GM10266 (cell line): Measurements from ENCODE around the gene NUDT15.
A peak's percentile ranks its signal among the peaks of the same experiment; 100 is the strongest.

Experiments used
- DNase-seq: peaks from one replicate; pipeline ENCODE4 v3.0.0; 2012; ENCODE audit errors: extremely low spot score
- TF ChIP-seq, protein P1 (sequence below): IDR thresholded peaks from 2 replicates; pipeline ENCODE4 v1.5.1; 2012; ENCODE audit warnings: mild to moderate bottlenecking, low read depth; ENCODE audit not compliant: control insufficient read depth, insufficient read depth; ENCODE audit errors: missing control alignments

NUDT15 gene

DNA sequence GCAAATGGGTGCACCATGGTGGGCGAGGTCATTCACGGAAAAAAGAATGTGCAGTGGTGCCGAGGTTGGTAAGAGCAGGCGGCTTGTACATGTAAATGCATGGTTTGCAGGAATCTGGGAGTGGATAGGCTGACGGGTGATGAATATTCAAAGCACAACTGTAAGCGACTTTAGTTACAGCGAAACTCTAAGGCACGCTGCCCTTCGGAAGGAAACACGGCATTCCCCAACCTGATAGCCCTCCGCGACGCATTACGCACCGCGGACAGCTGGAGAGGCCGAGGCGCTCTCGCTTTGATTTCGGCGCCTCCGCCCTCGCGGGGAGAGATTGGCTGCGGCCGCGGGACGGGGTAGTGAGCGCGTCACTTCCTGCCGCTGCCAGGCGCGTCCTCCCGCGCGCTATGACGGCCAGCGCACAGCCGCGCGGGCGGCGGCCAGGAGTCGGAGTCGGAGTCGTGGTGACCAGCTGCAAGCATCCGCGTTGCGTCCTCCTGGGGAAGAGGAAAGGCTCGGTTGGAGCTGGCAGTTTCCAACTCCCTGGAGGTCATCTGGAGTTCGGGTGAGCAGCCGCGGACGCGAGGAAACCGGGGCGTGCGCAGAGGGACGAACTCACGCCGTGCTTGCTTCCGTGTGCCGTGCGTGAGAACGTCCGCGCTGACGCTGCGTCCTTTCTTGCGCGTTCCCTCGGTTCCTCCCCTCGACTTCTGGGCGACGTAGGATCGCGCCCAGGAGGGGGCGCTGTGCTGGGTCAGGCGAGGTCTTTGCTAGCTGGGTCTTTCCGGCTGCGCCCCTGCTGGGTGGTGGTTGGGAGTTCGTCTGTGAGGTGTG, at the start of gene NUDT15:
Gene NUDT15, plus strand, starts transcription at position 381 of the 828 bp plus-strand sequence. Its CDS starts 21 bp downstream, at position 402.
- peak; percentile 89 for DNase-seq
- TF ChIP-seq, protein P1, sequence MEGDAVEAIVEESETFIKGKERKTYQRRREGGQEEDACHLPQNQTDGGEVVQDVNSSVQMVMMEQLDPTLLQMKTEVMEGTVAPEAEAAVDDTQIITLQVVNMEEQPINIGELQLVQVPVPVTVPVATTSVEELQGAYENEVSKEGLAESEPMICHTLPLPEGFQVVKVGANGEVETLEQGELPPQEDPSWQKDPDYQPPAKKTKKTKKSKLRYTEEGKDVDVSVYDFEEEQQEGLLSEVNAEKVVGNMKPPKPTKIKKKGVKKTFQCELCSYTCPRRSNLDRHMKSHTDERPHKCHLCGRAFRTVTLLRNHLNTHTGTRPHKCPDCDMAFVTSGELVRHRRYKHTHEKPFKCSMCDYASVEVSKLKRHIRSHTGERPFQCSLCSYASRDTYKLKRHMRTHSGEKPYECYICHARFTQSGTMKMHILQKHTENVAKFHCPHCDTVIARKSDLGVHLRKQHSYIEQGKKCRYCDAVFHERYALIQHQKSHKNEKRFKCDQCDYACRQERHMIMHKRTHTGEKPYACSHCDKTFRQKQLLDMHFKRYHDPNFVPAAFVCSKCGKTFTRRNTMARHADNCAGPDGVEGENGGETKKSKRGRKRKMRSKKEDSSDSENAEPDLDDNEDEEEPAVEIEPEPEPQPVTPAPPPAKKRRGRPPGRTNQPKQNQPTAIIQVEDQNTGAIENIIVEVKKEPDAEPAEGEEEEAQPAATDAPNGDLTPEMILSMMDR, result peak; percentile 99

DNA sequence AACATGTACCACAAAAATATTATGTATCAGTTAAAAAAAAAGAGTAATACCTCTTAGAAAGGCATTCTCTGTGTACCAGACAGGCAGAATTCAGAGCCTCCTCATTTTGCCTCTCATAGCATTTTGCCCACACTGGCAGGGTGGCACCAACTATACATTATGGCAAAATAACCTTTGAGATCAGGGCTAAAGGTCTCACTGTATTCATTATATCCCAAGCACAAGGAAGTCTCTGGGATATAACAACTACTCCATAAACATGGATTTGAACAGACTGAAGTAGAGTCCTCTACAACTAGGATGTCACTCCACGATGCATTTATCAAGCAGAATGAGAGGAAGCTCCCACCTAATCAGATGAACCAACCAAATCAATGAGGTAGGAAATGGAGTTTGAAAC, 47.1 kb upstream of the NUDT15 start:
- TF ChIP-seq, protein P1, result no peak

DNA sequence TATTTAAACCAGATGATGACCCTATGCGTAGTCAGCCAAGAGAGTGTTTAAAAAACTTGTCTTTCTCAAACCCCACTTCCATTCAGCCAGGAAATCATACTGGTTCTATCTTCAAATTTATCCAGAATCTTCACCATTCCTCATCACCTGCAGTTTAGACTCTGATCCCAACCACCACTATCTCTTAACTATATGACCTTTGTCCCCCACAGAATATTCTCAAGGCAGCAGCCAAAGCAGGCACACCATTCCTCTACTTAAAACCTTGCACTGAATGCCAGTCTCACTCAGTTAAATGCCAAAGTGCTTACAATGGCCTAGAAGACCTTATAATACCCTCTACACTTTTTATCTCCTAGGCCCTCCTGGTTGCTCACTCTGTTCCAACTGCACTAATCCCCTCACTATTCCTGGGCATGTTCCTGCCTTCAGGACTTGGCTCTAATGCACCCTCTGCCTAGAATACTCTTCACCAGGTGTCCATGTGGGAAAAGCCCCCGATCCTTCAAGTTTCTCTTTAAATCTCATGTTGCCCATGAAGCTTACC, 46.5 kb upstream of the NUDT15 start:
- TF ChIP-seq, protein P1, result no peak
- DNase-seq, result no peak

More for the DNA sequence above, 47.1 kb upstream of the NUDT15 start:
- no peak for DNase-seq

DNA sequence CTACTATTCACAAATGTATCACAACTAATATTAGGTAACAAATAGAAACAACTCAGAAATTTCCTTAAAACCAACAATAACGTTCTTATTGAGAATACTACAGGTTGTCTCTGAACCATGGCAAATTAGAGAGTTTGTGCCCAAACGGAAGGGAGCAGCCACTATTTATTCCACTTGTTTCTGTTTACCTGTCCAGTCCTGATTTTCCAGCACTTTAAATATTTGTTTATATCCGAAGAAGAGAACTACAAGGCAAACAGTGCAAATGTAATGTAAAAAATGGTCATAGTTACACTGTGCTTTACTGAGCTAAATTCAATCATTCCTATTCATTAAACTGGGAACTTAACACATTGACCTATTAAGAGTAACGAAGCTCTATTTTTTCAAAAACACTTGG, 45.7 kb upstream of the NUDT15 start:
- TF ChIP-seq, protein P1, result no peak
- DNase-seq, result no peak

DNA sequence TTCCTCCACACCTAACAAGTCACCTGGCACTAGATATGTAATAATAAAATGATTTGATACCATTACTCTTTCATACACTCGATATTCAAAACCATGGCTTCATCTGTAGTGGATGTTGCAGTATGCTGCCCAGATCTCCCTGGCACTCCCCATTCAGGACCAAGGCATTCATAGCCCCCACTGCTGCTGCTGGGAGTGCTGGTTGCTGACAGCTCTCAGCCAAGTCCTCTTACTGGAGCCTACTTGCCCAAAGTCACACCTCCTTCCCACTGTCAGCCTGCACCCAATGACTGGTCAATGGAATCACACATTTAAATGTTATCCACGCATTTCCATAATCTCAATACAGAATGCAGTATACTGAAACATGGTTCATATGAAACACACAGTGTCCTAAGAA, 40.1 kb upstream of the NUDT15 start:
- no peak for DNase-seq
- TF ChIP-seq, protein P1, result no peak

DNA sequence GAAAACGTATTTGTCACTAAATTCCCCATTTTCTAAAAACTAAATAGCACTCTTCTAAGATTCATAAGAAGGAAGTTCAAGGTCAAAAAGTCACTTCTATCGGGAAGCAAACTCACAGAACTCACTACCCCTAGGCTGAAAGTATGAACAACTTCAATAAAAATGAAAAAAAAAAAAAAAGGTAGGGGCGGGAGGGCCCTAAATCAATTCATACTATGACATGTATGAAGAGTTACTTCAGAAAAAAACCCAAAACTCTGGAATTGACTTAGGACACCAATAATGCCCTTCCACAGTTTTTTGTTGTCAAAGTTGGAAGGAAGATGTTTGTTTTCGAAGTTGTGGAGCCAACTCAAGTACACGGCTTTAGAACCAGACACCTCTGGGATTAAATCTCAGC, 37.6 kb upstream of the NUDT15 start:
- DNase-seq, result no peak
- TF ChIP-seq, protein P1, result no peak

DNA sequence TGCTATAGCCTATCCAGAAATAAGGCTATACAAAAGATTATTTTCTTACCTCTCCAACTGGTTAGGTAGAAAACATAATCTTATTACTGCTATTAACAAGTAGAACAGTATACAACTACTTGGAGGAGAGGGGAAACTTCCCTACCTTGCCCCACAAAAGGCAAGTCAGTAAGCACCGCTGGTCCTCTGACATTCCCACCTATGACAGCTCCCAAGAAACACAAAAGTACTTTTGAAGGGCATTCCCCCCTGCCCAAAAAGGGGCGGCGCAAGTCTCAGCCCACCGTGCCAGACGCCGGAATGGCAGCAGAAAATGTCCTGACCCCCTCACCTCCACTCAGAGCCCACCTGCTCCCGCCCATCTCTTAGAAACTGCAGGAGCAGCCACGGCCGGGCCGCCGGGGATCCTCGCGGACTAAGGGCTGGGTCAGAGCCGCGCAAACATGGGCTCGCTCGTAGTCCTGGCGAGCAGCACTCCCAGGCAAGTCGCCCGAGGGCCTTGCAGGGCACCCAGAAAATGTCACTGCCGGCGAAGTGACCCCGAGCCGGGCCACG, 36.9 kb upstream of the NUDT15 start:
- DNase-seq, result peak; percentile 29
- TF ChIP-seq, protein P1, result no peak
